HG02852 (cell line): ENCODE results near the gene KIAA1143.
A peak's percentile ranks its signal among the peaks of the same experiment; 100 is the strongest.

ENCODE experiments used
- ATAC-seq: cut with Tn5 transposase; IDR thresholded peaks from one replicate; pipeline ENCODE4 v1.9.1; 2021; ENCODE audit warnings: mild to moderate bottlenecking, moderate library complexity; ENCODE audit not compliant: unreplicated experiment

The KIAA1143 gene

GRCh38 chr3:44761424-44762169 is at the start of gene KIAA1143, which contains the start of gene KIF15:
Gene KIAA1143 (minus strand): TSS chr3:44761619. CDS start chr3:44761602, 17 bp downstream.
Gene KIF15 (plus strand): TSS chr3:44761794. CDS start chr3:44761866, 72 bp downstream.
- ATAC-seq, result peak; percentile 90

- ATAC-seq, result no peak
Measured at GRCh38 chr3:44805960-44806359, 44.5 kb upstream of the KIAA1143 start.

- no peak for ATAC-seq
Measured at GRCh38 chr3:44803298-44803697, 41.9 kb upstream of the KIAA1143 start.

GRCh38 chr3:44802011-44802410 is 40.6 kb upstream of the KIAA1143 start:
- ATAC-seq, result no peak

GRCh38 chr3:44795197-44795596 is 33.8 kb upstream of the KIAA1143 start:
- ATAC-seq, result no peak

GRCh38 chr3:44782891-44783290 is 21.5 kb upstream of the KIAA1143 start:
- ATAC-seq, result no peak

- no peak for ATAC-seq
Measured at GRCh38 chr3:44772099-44772442, 10.7 kb upstream of the KIAA1143 start.

GRCh38 chr3:44771424-44772098 is 10.1 kb upstream of the KIAA1143 start:
- no peak for ATAC-seq

- no peak for ATAC-seq
Measured at GRCh38 chr3:44764248-44764647, 2.8 kb upstream of the KIAA1143 start.

- no peak for ATAC-seq
Measured at GRCh38 chr3:44762690-44763089, 1.3 kb upstream of the KIAA1143 start.

GRCh38 chr3:44762170-44762677 is 805 bp upstream of the KIAA1143 start:
- ATAC-seq, result no peak

GRCh38 chr3:44761101-44761423 is 357 bp downstream of the KIAA1143 start:
- no peak for ATAC-seq

- no peak for ATAC-seq
Measured at GRCh38 chr3:44734646-44735168, 26.7 kb downstream of the KIAA1143 start.

- ATAC-seq, result peak; percentile 91
Measured at GRCh38 chr3:44729384-44729910, 32.0 kb downstream of the KIAA1143 start, which contains the start of gene ZNF501. Gene ZNF501 (plus strand): TSS chr3:44729635. CDS start chr3:44734422, 4,787 bp downstream.

- ATAC-seq, result no peak
Measured at GRCh38 chr3:44722103-44722401, 39.4 kb downstream of the KIAA1143 start.

GRCh38 chr3:44721231-44722102 is 40.0 kb downstream of the KIAA1143 start:
- ATAC-seq, result no peak

GRCh38 chr3:44712455-44713075 is 48.9 kb downstream of the KIAA1143 start, which contains the start of gene ZNF502:
Gene ZNF502 (plus strand): TSS chr3:44712660. CDS start chr3:44720262, 7,602 bp downstream.
- no peak for ATAC-seq
